ENCODE results near the gene SSU72. TPM values are rescaled to one million over a fixed set of nuclear protein-coding genes. Genes with fewer than 3 reads are reported as not detected.

Gene SSU72
- polyA plus RNA-seq, 1 donor (not counting 4 experiments of a cell fraction or from before 2014, with no cell fraction given), result 79.7 TPM

- Histone ChIP-seq H4K20me1 (ENCODE audit: control insufficient read depth, extremely low read depth, insufficient read depth, low read length) (peaks cover 10% of the 10 kb centered on the region), H3K79me2 (ENCODE audit: control insufficient read depth, insufficient read depth, low read length) (peaks cover 23% of the 10 kb centered on the region), H3K4me1 (ENCODE audit: control insufficient read depth, extremely low read depth, insufficient read depth, low read length) (no peaks in the 10 kb centered on the region), H3K9me3 (ENCODE audit: control insufficient read depth, low read depth, low read length) (no peaks in the 10 kb centered on the region), H3K27me3 (ENCODE audit: control insufficient read depth, extremely low read depth, insufficient read depth, low read length) (no peaks in the 10 kb centered on the region), H3K4me2 (ENCODE audit: control insufficient read depth, extremely low read depth, insufficient read depth, low read depth, low read length) (no peak overlapping the region), H3K4me3 (ENCODE audit: control insufficient read depth in 2 of 3, extremely low read depth in 1 of 3, insufficient read depth in 2 of 3, low read depth in 1 of 3, low read length in 3 of 3) (no peak overlapping the region), H3K9ac (ENCODE audit: control insufficient read depth, extremely low read depth, insufficient read depth, low read length) (no peak overlapping the region), H3K9me1 (ENCODE audit: control insufficient read depth, extremely low read depth, insufficient read depth, low read length) (no peaks in the 10 kb centered on the region), H2AFZ (ENCODE audit: control insufficient read depth, low read length) (no peak overlapping the region), H3K36me3 (ENCODE audit: control insufficient read depth in 2 of 2, extremely low read depth in 1 of 2, insufficient read depth in 2 of 2, low read length in 2 of 2) (peaks cover 2 to 29% of the 10 kb centered on the region in 2 experiments), H3K27ac (ENCODE audit: control insufficient read depth, insufficient read depth, low read length) (no peak overlapping the region)
- FAIRE-seq, result no peak
- dilution Hi-C loops (cut with MboI; ENCODE audit: extremely low pct_ligation_motif_present, low sequenced_read_pairs), result no loop called here
- TF ChIP-seq, protein P1, sequence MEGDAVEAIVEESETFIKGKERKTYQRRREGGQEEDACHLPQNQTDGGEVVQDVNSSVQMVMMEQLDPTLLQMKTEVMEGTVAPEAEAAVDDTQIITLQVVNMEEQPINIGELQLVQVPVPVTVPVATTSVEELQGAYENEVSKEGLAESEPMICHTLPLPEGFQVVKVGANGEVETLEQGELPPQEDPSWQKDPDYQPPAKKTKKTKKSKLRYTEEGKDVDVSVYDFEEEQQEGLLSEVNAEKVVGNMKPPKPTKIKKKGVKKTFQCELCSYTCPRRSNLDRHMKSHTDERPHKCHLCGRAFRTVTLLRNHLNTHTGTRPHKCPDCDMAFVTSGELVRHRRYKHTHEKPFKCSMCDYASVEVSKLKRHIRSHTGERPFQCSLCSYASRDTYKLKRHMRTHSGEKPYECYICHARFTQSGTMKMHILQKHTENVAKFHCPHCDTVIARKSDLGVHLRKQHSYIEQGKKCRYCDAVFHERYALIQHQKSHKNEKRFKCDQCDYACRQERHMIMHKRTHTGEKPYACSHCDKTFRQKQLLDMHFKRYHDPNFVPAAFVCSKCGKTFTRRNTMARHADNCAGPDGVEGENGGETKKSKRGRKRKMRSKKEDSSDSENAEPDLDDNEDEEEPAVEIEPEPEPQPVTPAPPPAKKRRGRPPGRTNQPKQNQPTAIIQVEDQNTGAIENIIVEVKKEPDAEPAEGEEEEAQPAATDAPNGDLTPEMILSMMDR (optimal IDR thresholded peaks at IDR 0.05 in 1 of 3, IDR thresholded peaks at IDR 0.05 in 1 of 3, conservative IDR thresholded peaks at IDR 0.05 in 1 of 3; ENCODE audit: extremely low read depth in 1 of 3, insufficient read depth in 2 of 3, low read length in 3 of 3), result no peak
- no peak for TF ChIP-seq EZH2 (IDR thresholded peaks at IDR 0.05; ENCODE audit: low read length)
- no peak for DNase-seq (ENCODE audit: low read depth, low spot score)
Measured at GRCh38 chr1:1547011-1547410, 27.7 kb downstream of the SSU72 start.

DNA sequence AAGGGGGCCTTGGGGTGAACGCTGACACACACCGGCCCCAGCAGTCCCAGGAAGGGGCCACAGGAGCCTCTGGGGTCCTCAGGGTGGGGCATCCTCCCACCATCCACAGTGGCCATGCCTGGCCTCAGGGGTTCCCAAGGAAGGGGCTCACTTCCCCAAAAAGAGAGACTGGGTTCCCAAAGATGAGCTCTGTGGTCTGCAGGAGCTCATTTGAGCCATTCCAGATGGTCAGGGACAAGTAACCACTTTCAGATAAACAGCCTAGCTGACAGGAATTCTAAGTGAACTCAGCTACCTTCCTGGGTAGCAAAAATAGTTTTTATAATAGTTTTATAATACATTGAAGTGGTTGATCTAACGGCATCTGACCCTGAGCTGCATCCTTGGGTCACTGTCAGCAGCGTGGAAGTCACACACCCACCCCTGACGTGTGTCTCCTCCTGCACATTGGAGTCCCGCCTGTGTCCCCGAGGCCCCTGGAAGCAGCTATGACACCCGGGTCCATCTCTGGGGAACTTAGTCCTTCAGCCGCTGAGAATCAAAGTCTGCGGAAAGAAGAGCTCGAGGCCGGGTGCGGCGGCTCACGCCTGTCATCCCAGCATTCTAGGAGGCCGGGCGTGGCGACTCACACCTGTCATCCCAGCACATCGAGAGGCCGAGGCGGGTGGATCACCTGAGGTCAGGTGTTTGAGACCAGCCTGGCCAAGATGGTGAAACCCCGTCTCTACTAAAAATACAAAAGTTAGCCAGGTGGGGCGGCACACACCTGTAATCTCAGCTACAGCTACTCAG lies 28.5 kb downstream of the SSU72 start:
- no peak overlapping the region for H3K27ac ChIP-seq (ENCODE audit: control insufficient read depth, insufficient read depth, low read length)
- H3K9ac ChIP-seq (ENCODE audit: control insufficient read depth, extremely low read depth, insufficient read depth, low read length), result no peak overlapping the region
- H3K4me3 ChIP-seq (ENCODE audit: control insufficient read depth in 2 of 3, extremely low read depth in 1 of 3, insufficient read depth in 2 of 3, low read depth in 1 of 3, low read length in 3 of 3), result no peak overlapping the region
- H3K4me1 ChIP-seq (ENCODE audit: control insufficient read depth, extremely low read depth, insufficient read depth, low read length), result no peaks in the 10 kb centered on the region
- H3K27me3 ChIP-seq (ENCODE audit: control insufficient read depth, extremely low read depth, insufficient read depth, low read length), result no peaks in the 10 kb centered on the region
- H3K9me3 ChIP-seq (ENCODE audit: control insufficient read depth, low read depth, low read length), result no peaks in the 10 kb centered on the region
- no peak for DNase-seq (ENCODE audit: low read depth, low spot score)
- H3K36me3 ChIP-seq (ENCODE audit: control insufficient read depth in 2 of 2, extremely low read depth in 1 of 2, insufficient read depth in 2 of 2, low read length in 2 of 2), result peaks cover 9 to 35% of the 10 kb centered on the region in 2 experiments
- TF ChIP-seq EZH2 (IDR thresholded peaks at IDR 0.05; ENCODE audit: low read length), result no peak
- TF ChIP-seq, protein P1 (optimal IDR thresholded peaks at IDR 0.05 in 1 of 3, IDR thresholded peaks at IDR 0.05 in 1 of 3, conservative IDR thresholded peaks at IDR 0.05 in 1 of 3; ENCODE audit: extremely low read depth in 1 of 3, insufficient read depth in 2 of 3, low read length in 3 of 3), result no peak
- peaks cover 14% of the 10 kb centered on the region for H3K79me2 ChIP-seq (ENCODE audit: control insufficient read depth, insufficient read depth, low read length)
- H4K20me1 ChIP-seq (ENCODE audit: control insufficient read depth, extremely low read depth, insufficient read depth, low read length), result peaks cover 6% of the 10 kb centered on the region
- H3K9me1 ChIP-seq (ENCODE audit: control insufficient read depth, extremely low read depth, insufficient read depth, low read length), result no peaks in the 10 kb centered on the region
- no peak overlapping the region for H2AFZ ChIP-seq (ENCODE audit: control insufficient read depth, low read length)
- dilution Hi-C loops (cut with MboI; ENCODE audit: extremely low pct_ligation_motif_present, low sequenced_read_pairs), result no loop called here
- no peak overlapping the region for H3K4me2 ChIP-seq (ENCODE audit: control insufficient read depth, extremely low read depth, insufficient read depth, low read depth, low read length)
- no peak for FAIRE-seq

All from keratinocyte (primary cell).